Lower lobe of right lung (tissue), 2 donors: ENCODE measurements around the gene LRRC32. TPM values are rescaled to one million over a fixed set of nuclear protein-coding genes. Genes with fewer than 3 reads are reported as not detected.

ENCODE experiments used
- ATAC-seq, 2 donors: fragments of 200-7000 bp; cut with Tn5 transposase; one replicate each; pipeline ENCODE4 v1.9.1; 2020 to 2022; ENCODE audit warnings: mild to moderate bottlenecking in 2 of 2, moderate library complexity in 2 of 2
- DNase-seq: peaks from one replicate; pipeline ENCODE4 v3.0.0-alpha.2; 2020
- H3K27ac ChIP-seq: fragments of 200-600 bp; one replicate; pipeline ENCODE4 v1.8.0; 2022
- H3K27me3 ChIP-seq: fragments of 200-600 bp; one replicate; pipeline ENCODE4 v1.8.0; 2022; ENCODE audit warnings: low read depth
- H3K36me3 ChIP-seq: fragments of 200-600 bp; one replicate; pipeline ENCODE4 v1.8.0; 2022; ENCODE audit warnings: mild to moderate bottlenecking
- H3K4me1 ChIP-seq: fragments of 200-600 bp; one replicate; pipeline ENCODE4 v1.8.0; 2022
- H3K4me3 ChIP-seq: fragments of 200-600 bp; one replicate; pipeline ENCODE4 v1.8.0; 2022; ENCODE audit warnings: mild to moderate bottlenecking
- H3K9me3 ChIP-seq: fragments of 200-600 bp; one replicate; pipeline ENCODE4 v1.8.0; 2022
- intact Hi-C: fragments of 100-400 bp; cut with DNase I; formaldehyde crosslinking; loops from one replicate; pipeline ENCODE4 v1.11.0; 2022
- total RNA-seq: library from RNA; stranded (reverse); fragmentation: NEBNext Ultra II Directional; extraction: Animal tissue kit (Norgen Biotek cat#: 25700); gene quantifications from one replicate; pipeline ENCODE4 v1.2.1, GENCODE V29; 2021
- TF ChIP-seq, protein P1 (sequence below): fragments of 200-600 bp; IDR thresholded peaks from one replicate; pipeline ENCODE4 v1.8.0; 2022; ENCODE audit warnings: antibody characterized with exemption, mild to moderate bottlenecking
- donor health status: DM: no; HTN: yes; CAD: no; lungs with severe emphysema.

Gene LRRC32
- total RNA-seq, 1 donor from 2014 or later, result 121 TPM

DNA sequence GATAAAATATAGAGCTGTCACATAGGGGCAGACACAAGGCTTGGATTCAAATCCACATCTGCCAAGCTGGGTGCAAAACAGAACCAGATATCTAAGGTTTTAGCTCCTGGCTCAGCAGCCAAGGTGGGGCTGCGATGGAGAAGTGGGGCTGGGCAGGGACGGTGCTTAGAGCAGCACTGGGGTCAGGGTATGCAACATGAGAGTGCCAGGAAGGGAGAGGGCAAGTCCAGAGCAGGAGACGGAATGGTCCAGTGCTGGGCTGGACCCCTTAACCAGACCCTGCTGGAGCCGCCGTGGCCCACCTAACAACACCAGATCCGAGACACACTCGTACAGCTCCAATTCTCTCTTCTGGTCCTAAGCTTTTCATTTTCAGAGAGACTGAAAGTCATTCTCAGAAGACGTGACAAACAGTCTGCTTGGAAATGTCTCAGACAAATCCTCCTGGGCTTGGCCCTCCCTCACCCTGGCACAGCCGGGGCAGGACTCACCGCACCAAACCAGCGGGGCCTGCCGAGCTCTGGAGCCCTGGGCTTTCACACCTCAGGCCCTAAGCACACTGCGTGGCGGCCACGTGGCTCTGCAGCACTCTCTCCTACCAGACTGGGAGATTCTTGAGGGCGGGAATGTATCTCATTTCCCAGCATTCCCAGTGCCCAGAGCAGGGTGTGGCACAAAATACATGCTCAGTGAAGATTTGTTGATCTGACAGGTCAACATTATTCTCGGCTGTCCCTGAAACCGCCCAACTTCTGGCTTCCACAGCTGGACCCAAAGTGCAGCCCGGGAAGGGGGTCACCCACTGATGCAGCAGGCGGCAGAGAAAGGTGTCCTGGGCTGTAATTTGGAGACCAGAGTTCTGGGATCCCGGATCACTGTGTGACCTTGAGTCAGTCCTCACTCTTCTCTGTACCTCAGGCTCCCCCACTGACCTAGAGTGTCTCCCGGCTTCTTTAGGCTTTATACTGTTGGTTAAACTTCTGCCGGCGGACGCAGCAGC, 11.6 kb downstream of the LRRC32 start:
- intact Hi-C loops, result no loop called here
- no peak for ATAC-seq

GRCh38 chr11:76658231-76658630, 12.3 kb downstream of the LRRC32 start:
- peaks cover 39% of the 10 kb centered on the region for H3K36me3 ChIP-seq
- DNase-seq (no peak), ATAC-seq (no peak)
- TF ChIP-seq, protein P1, sequence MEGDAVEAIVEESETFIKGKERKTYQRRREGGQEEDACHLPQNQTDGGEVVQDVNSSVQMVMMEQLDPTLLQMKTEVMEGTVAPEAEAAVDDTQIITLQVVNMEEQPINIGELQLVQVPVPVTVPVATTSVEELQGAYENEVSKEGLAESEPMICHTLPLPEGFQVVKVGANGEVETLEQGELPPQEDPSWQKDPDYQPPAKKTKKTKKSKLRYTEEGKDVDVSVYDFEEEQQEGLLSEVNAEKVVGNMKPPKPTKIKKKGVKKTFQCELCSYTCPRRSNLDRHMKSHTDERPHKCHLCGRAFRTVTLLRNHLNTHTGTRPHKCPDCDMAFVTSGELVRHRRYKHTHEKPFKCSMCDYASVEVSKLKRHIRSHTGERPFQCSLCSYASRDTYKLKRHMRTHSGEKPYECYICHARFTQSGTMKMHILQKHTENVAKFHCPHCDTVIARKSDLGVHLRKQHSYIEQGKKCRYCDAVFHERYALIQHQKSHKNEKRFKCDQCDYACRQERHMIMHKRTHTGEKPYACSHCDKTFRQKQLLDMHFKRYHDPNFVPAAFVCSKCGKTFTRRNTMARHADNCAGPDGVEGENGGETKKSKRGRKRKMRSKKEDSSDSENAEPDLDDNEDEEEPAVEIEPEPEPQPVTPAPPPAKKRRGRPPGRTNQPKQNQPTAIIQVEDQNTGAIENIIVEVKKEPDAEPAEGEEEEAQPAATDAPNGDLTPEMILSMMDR, result no peak
- no peaks in the 10 kb centered on the region for H3K9me3 ChIP-seq
- peaks cover 41% of the 10 kb centered on the region for H3K4me1 ChIP-seq
- H3K4me3 ChIP-seq, result no peak overlapping the region
- H3K27ac ChIP-seq, result peak overlapping the region; percentile 18
- intact Hi-C loops, result no loop called here
- H3K27me3 ChIP-seq, result no peaks in the 10 kb centered on the region

More for the DNA sequence above, 11.6 kb downstream of the LRRC32 start:
- peak; percentile 40 for DNase-seq
- Histone ChIP-seq H3K9me3 (no peaks in the 10 kb centered on the region), H3K4me3 (no peak overlapping the region), H3K4me1 (peaks cover 40% of the 10 kb centered on the region), H3K36me3 (peaks cover 41% of the 10 kb centered on the region), H3K27me3 (no peaks in the 10 kb centered on the region), H3K27ac (peak overlapping the region; percentile 18)
- TF ChIP-seq, protein P1, result no peak

DNA sequence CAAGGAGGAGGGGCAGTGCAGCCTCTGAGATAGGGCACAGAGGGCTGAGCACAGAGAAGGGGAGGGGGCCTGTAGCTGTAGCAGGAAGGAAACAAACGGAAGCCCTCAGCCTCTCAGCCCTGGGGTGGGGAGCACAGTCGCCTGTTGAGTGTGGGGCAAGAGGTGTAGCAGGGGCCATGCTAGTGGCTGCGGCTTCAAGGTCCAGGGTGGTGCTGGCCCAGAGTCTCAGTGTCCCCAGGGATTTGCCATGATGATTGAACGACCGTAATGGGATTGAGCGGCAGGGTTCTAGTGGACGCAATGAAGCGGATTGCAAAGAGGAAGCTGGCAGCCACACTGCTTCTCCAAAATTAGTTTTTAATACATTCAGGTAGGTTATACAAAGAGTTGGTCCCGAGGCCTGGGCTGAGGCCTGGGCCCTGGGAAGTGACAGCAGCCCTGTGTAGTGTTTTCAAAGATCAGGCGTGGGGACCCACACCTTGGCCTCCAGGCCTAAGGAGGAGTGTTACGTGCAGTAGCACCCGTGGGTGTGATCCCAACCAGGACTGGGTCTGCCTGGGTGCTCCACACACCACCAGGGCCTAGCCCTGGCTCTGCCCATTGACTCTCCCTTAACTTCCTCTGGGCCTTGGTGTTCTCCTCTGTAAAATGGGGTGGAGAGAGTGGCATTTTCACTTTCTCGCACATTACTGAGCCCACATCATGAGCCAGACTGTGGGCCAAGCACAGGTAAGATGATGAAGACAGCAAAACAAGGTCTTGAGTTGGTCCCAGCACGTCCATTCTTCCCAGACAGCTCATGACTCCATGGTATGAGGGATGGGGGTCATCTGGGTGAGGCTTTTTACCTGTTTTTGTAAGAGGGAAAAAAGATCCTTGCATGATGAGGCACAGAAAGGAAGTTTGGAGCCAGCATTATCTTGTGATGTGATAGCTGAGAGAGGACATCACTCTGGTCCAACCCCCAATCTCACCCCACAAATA, 13.1 kb downstream of the LRRC32 start:
- H3K4me1 ChIP-seq, result peaks cover 41% of the 10 kb centered on the region
- H3K27ac ChIP-seq, result peak overlapping the region; percentile 31
- no peaks in the 10 kb centered on the region for H3K27me3 ChIP-seq
- no peak for ATAC-seq
- intact Hi-C loops, result no loop called here
- TF ChIP-seq, protein P1, result no peak
- no peak overlapping the region for H3K4me3 ChIP-seq
- no peaks in the 10 kb centered on the region for H3K9me3 ChIP-seq
- H3K36me3 ChIP-seq, result peaks cover 36% of the 10 kb centered on the region
- peak; percentile 21 for DNase-seq

GRCh38 chr11:76656571-76657081, 13.9 kb downstream of the LRRC32 start:
- ATAC-seq (peak in 1 of 2 donors; percentile 6), DNase-seq (peak; percentile 22)
- Histone ChIP-seq H3K27ac (no peak overlapping the region), H3K4me3 (no peak overlapping the region), H3K4me1 (peaks cover 41% of the 10 kb centered on the region), H3K9me3 (no peaks in the 10 kb centered on the region), H3K36me3 (peaks cover 36% of the 10 kb centered on the region), H3K27me3 (no peaks in the 10 kb centered on the region)
- intact Hi-C loops, result no loop called here
- TF ChIP-seq, protein P1, result no peak

GRCh38 chr11:76656050-76656531, 14.5 kb downstream of the LRRC32 start:
- intact Hi-C loops, result no loop called here
- Histone ChIP-seq H3K4me3 (no peak overlapping the region), H3K36me3 (peaks cover 34% of the 10 kb centered on the region), H3K9me3 (no peaks in the 10 kb centered on the region), H3K27me3 (no peaks in the 10 kb centered on the region), H3K27ac (peak overlapping the region; percentile 64), H3K4me1 (peaks cover 41% of the 10 kb centered on the region)
- TF ChIP-seq, protein P1, result no peak
- DNase-seq, result no peak
- ATAC-seq, result no peak
